HG03565 (cell line): ENCODE measurements around the gene PLCB1.

Source experiments
- ATAC-seq: cut with Tn5 transposase; IDR thresholded peaks from one replicate; pipeline ENCODE4 v1.9.1; 2021; ENCODE audit warnings: mild to moderate bottlenecking, moderate library complexity; ENCODE audit not compliant: unreplicated experiment

PLCB1 gene

DNA sequence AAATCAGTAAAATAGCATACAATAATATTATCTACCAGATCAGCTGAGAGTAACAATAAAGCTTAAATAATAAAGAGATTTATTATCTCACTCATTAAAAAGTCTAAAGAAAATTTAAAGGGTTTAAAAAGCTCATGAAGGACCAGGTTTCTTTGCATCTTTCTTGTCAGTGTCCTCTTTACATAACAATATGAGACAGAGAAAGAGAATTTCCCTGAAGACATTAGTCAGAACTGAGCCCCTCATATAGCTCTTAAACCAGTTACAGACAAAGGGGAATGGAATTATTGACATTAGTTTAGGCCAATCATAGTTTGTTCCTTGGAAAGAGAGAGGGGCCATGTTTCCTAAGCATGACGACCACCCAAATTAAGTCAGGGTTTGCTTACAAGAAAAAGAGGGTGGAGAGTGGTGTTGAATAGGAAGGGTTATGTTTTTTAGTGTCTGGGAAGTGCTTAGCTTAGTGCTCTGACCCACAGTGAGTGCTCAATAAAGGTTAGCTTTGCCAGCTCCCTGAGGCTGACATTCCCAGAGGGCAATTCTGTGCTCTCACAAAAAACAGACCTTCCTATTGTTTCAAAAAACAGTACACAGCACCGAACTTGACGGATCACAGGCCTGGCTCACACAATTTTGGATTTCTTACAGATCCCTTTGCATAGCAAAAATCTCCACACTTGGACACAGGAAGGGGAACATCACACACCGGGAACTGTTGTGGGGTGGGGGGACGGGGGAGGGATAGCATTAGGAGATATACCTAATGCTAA lies 3.6 kb upstream of the PLCB1 start:
- no peak for ATAC-seq

DNA sequence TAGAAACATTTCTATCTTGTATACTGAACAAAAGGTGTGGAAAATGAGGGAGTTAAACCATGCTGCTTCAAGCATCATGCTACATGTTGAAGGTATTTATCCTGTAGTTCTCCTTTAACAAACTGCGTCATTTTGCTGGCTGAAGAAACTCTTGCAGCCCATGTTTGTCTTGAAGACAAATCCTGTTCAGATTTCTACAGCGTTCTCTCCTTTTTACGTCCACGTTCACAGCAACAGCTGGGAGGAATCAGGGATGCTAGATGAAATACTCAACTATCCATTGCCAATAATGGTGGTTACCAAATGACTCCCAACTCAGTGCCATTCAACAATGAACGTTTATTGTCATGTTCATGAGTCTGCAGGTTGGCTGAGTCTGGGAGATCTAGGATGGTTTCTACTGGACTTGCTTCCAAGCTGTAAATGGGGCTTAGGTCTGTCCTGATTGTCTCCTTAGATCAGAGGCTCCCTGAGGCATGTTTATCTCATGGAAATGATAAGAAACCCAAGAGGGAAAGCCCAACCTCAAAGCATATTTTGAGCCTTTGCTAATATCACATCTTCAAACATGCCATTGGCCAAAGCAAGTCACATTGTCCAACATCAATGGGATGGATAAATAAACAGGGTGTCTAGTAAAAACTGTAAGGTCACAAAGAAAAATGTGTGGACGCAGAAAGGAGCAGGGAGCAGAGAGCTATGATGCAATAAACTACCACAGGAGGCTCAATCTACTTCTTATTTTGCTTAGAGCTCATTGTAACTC lies 2.7 kb upstream of the PLCB1 start:
- no peak for ATAC-seq

DNA sequence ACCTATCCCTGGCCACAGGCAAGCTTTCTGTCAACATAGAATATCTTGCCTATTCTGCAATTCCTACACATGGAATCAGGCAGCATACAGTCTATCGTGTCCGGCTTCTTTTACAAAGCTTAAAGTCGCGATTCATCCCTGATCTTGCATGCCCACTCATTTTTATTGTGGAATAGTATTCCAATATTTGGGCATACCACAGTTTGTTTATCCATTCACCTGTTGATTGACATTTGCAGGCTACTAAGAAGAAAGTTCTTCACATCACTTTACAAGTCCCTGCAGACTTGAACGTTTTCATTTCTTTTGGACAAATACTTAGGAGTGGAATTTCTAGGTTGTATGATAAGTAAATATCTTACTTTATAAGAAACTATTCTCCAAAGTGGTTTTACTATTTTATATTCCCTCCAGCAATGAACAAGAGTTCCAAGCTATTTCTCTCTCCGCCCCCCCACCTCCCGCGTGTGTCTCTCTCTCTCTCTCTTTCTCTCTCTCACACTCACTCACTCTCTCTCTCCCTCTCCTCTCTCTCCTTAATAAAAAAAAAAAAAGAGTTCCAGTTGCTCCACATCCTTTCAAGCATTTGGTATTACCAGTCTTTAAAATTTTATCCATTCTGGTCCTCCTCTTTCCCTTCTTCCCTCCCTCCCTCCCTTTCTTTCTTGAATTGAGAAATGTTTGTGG lies 1.1 kb upstream of the PLCB1 start:
- no peak for ATAC-seq

- ATAC-seq: peak; percentile 1
Observed at GRCh38 chr20:8132484-8133309, 631 bp downstream of the PLCB1 start.

DNA sequence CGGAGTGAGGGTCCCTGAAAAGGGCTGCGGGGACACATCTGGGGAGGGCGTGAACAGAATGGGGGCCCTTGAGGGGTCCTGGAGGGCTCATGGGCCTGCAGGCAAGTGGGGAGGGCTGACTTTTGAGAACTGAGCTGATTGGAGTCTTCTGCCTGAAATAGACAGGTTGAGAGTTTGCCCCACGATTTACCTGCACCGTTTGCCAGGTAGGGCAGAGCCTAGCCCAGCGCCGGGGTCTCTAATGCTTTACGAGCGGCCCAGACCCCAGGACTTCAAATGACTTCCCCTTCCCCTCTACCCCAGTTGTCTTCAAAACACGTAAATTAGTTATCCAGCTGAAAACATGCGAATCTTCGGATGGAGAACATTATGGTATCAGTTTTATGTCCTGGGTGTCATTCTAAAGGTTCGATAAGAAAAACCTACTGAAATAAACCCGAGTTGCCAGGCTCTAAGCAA lies 1.3 kb downstream of the PLCB1 start:
- no peak for ATAC-seq

- no peak for ATAC-seq
Observed at GRCh38 chr20:8133851-8134451, 1.9 kb downstream of the PLCB1 start.

- no peak for ATAC-seq
Observed at GRCh38 chr20:8139899-8140298, 7.8 kb downstream of the PLCB1 start.

GRCh38 chr20:8143474-8143873 lies 11.4 kb downstream of the PLCB1 start:
- ATAC-seq: no peak

DNA sequence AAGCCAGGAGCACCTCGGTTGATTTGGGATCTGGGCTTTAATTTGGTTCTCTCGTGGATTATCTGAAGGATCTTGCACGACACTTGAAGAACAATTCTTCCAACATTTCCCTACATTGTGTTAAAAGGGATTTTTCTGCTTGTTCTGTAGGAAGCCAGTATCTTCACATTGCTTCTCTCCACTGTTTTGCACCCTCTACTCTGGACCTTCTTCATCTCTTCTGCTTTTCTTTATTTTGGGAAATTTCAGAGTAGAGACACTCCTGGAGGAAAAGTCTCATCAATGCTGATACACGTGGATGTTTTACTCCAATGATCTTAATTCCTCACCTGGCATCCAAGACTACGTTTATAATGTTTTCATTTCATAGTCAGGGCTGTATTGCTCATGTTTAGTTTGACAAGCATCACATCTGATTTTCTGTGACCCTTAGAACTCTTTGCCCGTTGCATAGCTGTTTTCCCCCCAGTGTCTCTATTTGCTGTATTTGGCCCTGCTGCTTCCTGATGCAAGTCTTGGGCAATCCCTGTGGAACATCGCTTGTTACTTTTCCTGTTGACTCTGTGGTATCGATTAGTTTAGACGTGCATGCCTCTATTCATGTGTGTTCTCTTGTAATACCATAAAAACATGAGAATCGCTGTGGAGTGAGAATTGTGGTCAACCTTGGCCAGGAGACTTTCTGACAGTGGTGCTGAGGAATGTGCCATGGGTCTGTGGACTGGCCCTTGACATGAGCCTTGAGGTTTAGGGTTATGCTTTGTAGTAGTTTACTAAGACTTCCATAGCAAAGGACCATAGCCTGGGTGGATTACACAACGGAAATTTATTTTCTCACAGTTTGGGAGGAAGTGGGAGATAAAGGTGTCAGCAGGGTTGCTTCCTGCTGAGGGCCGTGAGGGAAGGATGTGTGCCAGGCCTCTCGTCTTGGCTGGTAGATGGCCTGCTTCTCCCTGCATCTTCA lies 12.5 kb downstream of the PLCB1 start:
- ATAC-seq: no peak

- ATAC-seq: no peak
Observed at GRCh38 chr20:8145246-8146168, 13.4 kb downstream of the PLCB1 start.

- ATAC-seq: no peak
Observed at GRCh38 chr20:8147476-8147875, 15.4 kb downstream of the PLCB1 start.

- no peak for ATAC-seq
Observed at GRCh38 chr20:8148501-8148900, 16.4 kb downstream of the PLCB1 start.

- no peak for ATAC-seq
Observed at GRCh38 chr20:8150591-8150990, 18.5 kb downstream of the PLCB1 start.

DNA sequence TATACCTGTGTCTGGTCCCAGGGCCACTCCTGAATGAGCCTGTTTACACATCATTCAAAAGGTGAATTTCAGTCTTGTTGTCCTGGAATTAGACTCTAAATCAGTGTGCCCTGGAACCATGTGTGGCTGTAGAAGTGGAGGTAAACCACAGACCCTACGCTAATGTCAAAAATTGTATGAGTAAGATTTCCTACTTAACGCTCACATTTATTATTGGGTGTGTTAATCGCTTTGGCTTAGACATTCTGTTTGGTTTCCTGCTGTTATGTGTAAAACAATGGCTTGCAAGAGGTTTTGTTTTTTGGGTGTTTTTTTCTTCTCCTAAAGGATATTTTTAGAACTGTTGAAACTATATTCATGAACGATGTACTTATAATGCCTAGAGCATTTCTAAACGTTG lies 19.3 kb downstream of the PLCB1 start:
- ATAC-seq: no peak

- ATAC-seq: no peak
Observed at GRCh38 chr20:8152183-8152582, 20.1 kb downstream of the PLCB1 start.

DNA sequence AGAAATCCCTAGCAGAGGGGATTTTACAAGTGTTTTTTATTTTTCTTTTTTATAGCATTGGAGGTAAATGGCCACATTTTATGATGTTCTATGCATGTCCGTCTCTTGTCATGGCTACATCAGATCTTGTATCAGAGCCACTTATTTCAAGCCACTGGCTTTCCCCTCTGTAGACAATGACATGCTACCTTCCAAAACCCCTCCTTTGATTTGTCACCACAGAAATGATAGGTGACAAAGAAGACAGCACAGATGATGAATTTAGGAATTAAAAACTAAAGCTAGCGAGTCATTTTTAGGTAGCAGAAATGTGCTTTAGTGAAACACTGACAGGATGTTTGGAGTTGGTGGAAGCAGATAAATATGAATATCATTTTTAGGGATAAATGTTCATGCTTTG lies 20.8 kb downstream of the PLCB1 start:
- ATAC-seq: no peak

- no peak for ATAC-seq
Observed at GRCh38 chr20:8153281-8153908, 21.3 kb downstream of the PLCB1 start.

- no peak for ATAC-seq
Observed at GRCh38 chr20:8154638-8155037, 22.6 kb downstream of the PLCB1 start.
